Daoy (cell line): Measurements from ENCODE around the gene BMP7. TPM values are rescaled to one million over a fixed set of nuclear protein-coding genes. Genes with fewer than 3 reads are reported as not detected.

ENCODE experiments used
- DNase-seq: peaks from one replicate; pipeline ENCODE4 v3.0.0-alpha.2; 2015; ENCODE audit warnings: low read depth
- total RNA-seq: library from RNA; depleted of rRNA; stranded (reverse); fragments of >200 nt; shearing (Covaris generic); gene quantifications from 2 replicates; pipeline ENCODE4 v1.2.3, GENCODE V29; 2014

BMP7 gene
- total RNA-seq, 1 experiment from 2014 or later: 12.7 TPM

DNA sequence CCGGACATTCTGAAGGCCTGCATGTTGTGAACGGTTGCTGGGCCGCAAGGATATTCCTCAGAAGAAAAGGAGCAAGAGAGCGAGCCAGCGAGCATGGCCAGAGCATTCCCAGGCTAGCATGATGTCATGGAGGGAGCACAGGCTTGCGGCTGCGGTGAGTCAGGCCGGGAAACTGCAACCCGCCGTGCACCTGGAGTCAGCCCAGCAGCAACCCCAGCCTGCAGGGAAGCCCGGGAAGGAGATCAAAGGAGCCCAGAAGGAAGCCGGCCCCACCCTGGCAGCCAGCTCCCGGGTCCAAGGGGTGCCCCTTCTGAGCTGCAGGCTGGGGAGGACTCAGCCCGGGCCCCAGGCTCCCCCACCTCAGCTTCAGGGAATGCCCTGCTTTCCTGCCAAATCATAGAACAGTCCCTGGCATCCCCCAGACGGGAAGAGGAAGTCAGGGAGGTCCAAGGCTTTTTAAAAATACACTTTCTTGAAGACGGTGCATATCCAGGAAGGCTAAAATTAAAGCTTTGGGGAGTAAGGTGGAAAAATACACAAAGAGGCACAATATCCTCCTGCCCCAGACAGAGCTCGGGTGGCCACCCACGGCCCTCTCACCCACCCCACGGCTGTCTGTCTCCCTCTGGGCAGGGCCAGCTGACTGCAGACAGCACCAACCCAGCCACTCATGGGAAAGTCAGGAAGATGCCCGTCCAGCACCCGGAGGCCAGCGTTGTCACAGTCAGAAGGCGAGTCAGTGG lies 53.7 kb downstream of the BMP7 start:
- DNase-seq: peak; percentile 97

DNA sequence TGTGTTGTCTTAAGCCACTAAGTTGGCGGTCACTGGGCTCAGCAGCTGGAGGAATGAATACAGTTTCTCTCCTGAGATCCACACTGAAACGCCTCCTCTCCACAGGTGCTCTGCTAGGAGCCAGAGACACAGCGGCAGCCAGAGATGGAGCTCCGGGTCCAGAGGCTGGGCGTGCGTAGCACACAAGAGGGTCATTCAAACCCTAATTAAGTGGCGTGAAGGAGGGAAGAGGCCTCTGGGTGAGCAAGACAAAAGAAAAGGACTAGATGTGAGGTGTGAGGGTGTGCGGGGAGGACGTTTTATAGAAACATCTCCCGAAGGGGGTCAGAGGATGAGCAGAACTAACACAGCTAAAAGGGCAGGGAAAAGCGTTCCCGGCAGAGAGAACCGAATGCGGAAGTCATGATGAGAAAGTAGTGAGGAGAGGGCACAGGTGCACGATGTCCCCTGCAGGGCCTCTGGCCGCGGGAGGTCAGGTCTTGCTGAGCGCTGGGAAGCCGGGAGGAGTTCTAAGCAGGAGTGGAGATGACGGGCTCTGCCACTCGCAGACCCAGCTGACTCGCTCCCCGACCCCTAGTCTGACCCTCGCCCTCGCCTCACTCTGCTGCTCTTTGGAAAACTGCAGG lies 54.4 kb downstream of the BMP7 start:
- DNase-seq: no peak

DNA sequence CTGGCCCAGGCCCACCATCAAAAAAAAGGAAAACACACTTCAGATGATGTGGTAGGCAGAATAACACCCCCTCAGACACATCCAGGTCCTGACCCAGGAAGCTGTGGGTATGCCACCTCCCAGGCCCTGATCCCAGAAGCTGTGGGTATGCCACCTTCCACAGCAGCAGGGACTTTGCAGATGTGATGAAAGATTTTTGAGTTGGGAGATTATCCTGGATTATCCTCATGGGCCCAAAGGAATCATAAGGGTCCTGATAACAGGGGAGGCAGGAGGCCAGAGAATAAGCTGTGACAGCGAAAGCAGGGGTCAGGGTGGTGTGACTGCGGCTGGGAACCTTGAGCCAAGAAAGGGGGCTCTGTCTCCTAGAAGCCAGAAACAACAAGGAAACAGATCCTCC lies 55.0 kb downstream of the BMP7 start:
- no peak for DNase-seq

DNA sequence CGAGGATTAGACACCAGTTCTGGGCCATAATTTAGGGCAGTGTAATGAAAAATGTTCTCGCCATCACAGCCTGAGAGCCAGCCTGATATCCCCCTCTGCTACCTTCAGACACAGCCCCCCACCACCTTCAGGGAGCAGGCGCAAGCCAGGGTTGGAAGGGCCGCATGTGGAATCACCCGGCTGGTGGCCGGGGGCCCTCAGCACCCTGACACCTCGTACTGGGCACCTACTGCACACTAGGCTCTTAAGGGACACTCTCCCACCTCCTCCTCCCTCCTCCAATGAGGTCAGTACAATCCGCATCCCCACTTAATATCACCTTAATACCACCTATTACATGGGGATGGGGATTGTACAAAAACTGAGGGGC lies 55.5 kb downstream of the BMP7 start:
- no peak for DNase-seq

DNA sequence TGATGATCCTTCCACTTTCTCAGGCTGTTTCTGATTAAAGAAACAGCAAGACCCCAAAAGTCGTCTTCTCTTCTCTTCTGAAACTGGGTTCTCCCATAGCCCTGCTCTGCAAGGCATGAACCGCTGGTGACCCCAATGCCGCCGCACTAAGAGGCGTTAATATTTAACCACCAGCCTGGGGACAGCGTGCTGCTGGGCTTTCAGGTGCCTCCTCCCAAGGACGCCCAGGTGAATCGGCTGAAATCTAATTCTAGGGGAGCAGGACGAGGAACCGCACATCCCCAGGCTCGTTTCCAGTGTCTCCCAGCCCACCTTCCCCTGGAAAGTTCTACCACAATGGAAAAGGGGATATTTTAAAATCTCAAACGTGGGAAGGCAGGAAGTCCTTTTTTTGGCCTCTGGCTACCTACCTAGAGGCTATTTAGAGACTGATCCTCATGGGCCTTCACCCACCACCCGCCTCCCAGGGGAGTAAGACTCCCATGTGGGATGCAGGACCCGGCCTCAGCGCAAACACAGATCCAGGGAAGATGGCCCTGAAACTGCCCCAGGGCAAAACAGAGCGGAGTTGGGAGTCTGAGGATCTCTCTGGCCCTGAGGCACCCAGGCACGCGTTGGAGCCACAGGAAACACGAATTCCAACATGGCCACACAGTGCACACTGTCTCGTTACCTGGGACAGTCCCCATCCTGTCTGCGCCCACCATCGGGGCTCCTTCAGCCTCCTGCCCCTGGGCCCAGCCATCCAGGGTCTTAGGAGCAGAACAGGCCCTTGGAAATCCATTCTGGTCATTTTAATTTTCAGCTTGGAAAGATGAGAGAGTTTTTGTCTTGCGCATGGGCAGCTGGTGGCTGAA lies 56.2 kb downstream of the BMP7 start:
- DNase-seq: no peak

DNA sequence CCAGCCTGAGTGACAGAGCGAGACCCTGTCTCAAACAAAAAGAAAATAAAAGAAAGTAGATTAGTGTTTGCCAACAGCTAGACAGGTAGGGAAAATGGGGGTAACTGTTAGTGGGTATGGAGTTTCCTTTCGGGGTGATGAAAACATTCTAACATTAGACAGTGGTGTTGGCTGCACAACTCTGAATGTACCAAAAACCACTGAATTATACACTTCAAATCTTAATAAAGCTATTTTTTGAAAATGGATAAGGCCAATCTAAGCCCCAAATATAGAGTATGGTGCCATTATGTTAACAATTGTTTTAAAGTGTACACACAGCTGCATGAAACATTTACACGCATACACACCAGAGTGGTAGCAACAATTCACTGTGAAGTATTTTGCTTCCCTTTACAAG lies 57.0 kb downstream of the BMP7 start:
- DNase-seq: no peak

DNA sequence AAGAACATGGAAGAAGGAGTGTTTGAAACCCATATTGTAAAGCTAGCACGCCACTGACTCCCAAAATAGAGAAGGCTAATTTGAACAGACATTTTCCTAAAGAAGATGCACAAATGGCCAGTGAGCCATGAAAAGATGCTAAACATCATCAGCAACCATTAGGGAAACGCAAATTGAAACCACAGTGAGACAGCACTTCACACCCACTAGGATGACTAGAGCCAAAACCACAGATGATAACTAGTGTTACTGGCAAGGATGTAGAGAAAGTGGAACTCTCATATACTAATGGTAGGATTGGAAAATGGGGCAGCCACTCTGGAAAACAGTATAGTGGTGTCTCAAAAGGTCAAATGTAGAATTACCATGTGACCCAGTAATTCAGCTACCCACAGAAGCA lies 58.2 kb downstream of the BMP7 start:
- DNase-seq: peak; percentile 48

DNA sequence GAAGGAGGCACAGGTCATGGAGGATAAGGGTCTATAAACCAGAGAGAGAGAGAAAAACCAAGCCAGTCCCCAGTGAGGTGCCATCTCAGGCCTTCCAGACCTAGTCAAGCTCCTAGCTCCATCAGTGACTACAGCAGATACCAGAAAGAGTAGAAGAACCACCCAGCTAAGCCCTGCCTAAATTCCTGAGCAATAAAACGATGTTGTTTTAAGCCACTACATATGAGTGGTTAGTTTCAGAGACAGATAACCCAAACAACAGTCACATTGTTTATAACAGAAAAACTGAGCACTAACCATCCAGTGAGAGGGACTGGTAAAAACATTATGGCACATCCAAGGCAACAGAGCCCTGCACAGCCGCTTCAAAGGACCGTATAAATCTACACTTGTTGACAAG lies 59.2 kb downstream of the BMP7 start:
- no peak for DNase-seq

DNA sequence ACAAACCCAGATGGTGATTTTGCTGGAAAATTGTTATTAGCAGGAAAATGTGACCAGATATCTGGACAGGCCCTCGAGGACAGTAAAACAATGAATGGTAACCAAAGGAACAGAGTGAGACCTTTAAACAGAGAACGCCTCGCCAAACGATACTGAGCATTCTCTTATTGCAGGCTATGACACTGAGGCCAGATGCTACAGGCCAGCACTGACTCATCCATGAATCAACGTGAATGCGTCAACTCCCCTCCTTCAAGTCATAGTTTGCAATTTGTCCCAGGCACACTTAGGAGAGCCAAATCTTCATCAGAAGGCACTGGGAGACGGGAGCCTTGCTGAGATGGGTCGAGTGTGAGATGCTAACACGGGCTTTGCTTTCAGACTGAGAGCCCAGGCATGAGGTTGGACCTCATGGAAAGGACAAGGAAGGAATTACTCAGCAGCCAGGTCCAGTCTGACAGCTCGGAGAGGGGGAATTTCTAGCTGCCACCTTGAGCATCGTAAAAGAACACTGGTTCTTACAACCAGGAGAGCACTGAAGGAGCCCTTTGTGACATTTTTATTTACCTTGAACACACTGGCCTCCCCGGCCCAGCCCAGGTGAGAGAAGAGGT lies 60.7 kb downstream of the BMP7 start:
- peak; percentile 83 for DNase-seq

DNA sequence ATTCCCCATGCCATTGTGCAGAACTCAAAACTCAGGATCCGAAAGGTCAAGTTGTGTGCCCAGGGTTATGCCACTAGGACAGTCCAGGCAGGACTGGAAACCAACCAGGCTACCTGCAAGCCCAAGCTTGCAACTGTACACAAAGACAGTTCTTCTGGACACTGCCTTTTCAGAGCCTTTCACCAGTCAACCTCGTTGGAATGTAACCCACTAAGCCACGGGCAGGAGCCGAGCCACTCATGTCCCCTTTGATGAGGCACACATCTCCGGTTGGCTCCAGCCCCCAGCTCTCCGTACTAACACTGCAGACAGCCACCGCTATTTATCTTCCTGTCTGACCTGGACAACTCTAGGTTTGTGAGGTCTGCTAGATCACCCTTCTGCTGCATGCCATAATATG lies 62.5 kb downstream of the BMP7 start:
- no peak for DNase-seq

DNA sequence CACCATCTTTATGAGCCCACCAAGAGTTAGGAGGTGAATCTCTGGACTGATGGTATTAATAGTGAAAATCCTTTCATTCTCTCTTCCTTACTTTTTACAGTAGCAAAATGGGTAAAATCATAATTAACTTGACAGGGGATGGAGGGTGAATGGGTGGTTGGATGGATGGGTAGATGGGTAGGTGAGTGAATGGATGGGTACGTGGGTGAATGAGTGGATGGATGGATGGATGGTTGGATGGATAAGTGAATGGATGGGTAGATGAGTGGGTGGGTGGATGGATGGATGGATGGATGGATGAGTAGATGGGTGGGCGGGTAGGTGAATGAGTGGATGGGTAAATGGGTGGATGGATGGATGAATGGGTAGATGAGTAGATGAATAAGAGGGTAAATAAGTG lies 63.2 kb downstream of the BMP7 start:
- no peak for DNase-seq

DNA sequence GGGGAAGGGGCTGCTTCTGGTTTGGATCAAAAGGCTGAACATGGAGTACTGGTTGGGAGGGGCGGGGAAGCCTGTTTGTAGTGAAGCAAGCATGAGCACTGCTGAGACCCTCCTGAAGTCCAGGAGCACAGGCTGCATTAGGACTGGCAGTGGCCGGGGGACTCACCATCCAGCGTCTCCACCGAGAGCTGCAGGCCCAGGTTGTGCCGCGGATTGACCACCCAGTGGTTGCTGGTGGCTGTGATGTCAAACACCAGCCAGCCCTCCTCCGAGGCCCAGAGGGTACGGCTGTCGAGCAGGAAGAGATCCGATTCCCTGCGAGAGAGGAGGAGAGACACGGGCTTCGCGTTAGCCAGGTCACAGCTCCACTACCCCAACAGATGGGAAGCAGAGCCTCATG lies 64.1 kb downstream of the BMP7 start:
- no peak for DNase-seq

DNA sequence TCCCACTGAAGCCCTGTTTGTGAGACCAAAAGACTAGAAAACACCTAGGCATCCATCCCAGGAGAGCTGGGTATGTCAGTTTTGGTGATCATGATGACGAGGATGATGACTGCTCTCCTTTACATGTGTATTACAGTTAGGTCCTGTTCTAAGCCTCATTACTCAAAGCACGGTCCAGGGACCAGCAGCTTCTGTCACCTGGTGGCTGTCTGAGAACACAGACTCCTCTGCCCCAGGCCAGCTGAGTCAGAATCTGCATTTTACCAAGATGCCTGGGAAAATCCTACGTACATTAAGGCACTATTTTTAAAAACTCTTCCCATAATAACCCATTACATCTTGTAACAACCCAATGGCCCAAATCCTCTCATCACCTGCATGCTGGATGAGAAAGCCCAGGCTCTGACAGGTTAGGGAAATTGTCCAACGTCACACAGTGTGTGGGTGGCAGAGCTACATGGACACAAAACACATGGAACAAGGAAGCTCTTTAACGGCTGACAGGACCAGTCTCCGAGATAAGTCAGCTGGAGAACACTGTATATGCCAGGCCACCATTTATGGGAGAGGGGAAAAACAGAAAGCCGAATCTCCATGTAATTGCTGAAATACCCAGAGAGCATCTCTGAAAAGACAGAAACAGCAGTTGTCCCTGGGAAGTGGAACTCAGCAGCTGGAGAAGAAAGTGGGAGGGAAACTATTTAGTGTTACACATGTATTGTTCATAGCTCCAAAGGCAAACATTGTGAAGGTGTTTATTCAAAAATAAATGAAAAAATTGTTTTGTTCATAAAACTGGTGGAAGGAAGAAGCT lies 65.4 kb downstream of the BMP7 start:
- DNase-seq: no peak

DNA sequence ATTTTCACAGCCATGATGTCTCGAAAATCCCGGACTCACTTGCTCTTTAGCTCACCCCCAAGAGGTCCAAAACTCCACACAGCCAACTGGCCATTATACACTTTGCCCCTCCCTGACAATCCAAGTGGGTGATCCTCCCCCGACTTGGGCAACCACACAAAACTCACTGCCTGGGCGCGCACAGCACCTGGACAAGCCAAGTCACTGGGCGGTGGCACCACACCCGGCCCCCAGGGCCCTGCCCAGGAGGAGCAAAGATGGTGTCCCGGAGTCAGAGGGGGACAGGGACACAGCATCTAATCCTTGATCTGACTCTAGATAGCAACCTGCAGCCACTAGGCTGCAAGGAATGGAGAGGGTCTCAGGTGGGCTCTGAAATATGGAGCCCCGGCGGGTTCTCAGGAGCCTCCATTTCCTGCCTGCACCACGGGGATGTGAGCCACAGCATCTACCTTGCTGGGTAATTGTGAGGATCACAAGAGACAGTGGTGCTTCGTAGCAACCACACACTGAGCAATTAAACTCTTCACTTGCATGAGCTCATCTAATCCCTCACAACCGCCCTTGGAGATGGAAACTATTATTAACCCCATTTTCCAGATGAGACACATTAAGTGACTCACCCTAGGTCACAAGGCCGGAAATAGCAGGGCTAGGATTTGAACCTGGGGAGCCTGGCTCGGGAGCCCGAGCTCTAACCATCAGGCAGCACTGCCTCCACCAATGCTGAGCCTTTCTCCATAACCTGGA lies 66.6 kb downstream of the BMP7 start:
- peak; percentile 74 for DNase-seq

DNA sequence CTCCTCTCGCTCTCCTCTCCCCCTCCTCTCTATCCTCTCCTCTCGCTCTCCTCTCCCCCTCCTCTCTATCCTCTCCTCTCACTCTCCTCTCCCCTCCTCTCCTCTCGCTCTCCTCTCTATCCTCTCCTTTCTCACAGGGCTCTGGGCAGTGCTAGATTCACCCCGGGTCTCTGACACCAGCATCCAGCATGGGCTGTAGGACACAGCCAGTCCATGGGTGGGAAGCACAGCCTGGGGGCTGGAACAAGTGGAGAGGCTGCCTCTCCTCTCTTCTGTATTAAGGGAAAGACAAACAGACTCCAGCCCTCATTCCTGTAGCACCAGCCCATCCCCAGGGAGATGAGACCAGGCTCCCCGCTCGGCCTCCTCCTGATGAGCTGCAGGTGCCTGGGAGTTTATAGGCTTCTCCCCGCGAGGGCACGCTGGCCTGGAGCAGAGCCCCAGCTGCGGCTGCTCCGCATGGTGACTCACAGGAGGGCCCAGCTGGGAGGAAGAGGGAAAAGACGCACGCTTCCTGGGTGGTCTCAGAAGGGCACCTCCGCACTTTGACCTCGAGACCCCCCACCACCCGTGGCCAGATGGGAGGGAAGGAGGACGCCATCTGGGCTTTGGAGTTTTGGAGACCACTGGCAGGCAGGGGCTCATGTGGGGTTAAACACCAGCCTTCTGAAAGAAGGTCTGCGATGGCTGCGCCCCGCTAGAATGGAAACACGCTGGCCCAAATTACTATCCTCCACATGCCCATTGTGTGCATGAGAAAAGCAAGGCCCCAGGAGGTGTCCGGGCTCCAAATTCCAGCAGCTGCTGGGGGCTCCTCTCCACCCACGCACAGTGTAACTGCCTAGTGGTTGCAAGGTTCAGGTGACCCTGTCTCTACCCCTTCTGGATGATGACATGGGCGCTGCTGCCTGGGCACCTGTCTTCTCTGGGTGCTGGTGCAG lies 68.0 kb downstream of the BMP7 start:
- peak; percentile 67 for DNase-seq

DNA sequence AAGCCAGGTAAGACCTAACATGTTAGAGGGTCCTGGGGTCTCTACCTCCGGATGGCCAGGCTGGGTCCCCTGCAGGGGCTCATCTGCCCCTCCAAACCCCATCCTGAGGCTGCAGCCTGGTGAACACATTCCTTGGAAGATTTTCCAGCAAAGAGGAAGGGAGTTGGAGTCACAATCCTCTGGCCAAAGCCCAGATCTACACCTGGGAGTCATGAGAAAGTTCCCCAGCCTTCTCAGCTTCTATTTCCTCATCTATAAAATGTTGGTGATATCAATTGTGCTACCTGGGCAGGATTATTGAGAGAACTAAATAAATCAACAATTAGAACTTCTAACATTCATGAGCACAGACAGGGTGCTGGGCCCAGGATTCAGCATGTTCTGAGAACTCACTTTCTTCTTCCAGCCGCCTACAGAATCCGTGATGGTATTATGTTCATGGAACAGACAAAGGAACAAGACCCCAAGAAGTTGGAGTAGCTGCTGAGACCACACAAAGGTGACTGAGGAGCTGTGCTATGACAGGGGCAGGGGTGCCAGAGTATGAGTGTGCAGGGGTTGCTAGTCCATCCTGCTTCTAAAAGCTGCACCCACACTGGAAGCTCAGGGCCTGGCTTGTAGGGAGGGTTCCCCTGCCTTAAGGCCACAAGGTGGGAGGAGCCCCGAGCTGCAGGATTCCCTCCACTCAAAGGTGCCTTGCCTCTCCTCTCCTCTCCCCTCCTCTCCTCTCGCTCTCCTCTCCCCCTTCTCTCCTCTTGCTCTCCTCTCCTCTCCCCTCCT lies 68.9 kb downstream of the BMP7 start:
- DNase-seq: no peak

DNA sequence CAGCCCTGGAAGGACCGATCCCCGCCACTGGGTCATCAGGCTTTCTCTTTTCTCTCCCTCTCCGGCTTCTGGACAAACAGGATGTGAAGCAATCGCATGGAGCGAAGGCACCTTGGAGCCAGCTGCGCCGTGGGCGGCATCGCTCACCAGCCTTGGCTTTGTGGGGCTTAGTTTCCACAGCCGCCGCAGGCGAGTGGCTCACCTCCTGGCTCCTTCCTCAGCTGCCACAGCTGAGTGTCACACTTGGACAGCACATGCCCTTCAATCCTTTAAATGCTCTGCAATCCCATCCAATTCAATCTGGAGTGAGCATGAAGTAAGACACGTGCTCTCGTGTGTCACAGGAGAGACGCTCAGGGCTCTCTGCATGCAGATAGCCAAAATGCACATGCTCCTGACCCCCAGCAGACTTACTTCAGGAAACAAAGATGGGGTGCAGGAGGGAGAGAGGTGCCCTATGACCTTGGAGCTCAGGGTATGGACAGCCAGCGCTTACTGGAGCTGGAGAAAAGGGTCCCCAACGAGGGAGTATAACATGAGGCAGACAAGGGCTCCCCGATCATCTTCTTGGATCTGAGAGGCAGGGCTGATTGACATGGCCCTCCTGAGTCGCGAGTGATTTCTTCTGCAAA lies 70.9 kb downstream of the BMP7 start:
- DNase-seq: peak; percentile 80

DNA sequence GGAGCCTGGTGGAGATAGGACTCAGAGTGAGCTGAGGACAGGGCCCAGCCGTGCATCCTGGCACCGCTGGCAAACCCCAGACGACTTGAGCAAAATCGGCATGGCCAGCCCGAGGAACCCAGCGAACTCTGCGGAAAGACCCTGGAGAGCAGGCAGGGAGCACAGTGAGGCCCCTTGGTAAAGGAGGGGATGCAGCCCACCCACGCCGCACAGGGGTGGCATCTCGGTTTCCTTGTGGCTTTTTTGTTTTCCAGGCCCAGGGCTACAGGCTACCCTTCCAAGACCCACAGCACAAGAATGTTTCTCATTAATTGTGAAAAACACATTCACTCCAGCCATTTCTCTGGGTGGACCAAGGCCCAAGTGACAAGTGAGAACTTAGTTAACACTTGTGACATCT lies 71.4 kb downstream of the BMP7 start:
- no peak for DNase-seq
